ENCODE data around the gene ADCY1.
A peak's percentile ranks its signal among the peaks of the same experiment; 100 is the strongest.
"Not testable (repeated sequence)": the region's sequence is repeated elsewhere in the genome, so short reads cannot be mapped to it uniquely, and the experiment has no call there.

Gene ADCY1

DNA sequence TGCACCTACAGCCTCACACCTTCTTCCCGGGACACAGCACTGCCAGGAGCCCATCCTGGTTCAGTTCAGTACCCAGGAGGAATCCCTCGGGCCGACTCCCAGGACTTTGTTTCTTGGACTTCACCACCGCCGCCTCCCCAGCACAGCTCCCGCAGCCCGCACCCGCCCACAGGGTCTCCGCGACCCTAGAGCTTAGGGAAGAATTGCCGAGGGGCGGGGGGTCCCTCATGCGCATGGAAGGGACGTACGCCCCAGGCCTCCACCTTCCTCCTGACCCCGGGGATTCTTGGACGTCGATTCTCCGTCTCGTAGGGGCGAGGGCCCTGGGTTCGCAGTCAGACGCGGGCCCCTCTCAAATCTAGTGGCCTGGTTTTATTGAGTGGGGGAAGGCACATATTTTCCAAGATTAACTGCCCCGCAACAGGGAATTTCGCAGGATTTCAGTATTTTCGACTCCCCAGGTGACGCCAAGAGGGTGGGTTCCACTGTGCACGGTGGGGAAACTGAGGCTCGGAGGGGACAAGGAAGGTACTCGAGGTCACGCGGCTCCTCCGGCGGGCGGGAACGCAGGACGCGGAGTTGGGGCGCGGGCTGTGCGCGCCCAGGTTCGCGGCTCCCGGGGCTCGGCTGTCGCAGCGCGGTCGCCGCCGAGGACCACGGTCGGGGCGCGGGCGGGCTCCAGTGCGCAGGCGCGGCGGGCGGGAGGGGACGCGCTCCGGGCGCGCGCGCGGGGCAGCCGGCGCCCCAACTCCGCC lies at the start of gene ADCY1:
TSS of gene ADCY1 (plus strand) at position 708 of the 755 bp plus-strand sequence. CDS start 176 bp downstream, outside the sequence.
- no peak for DNase-seq (ENCODE audit: low read depth in 2 of 2)

DNA sequence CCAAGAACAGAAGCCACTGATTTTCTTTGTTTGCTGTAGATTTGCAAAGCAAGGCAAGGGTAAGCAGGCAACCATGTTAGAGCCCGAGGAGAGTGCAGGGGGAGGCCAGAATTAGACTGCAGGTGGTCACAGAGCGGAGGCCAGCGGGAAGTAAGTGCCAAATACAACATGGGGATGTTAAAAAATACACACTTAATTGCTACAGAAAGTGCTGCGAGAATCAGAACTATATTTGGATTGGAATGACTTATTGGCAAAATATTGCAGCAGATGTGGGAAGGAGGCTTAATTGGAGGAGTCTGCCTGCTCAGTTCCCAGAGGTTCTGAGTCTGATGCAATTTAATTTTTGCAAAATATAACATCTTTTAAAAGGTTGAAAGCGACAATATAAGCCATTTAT lies 49.7 kb upstream of the ADCY1 start:
- no peak for DNase-seq (ENCODE audit: low read depth in 2 of 2)

DNA sequence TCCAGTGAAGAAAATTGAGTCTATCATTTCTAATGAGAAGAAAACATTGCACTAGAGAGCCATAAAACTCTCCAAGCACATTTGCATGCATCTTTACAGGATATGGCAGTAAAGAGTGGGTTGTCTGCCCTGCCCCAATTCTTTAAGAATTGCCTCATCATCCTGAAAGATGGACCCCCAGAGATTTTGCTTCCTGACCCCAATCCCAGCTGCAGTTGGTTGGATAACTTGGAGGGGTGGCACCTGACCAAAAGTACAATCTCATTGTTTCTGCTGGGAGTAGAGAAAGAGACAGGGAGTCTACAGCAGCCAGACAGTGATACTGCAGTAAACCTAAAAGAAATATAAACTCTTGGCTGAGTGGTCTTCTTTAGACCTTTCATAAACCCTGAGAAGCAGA lies 49.1 kb upstream of the ADCY1 start:
- DNase-seq (ENCODE audit: low read depth in 2 of 2): no peak

DNA sequence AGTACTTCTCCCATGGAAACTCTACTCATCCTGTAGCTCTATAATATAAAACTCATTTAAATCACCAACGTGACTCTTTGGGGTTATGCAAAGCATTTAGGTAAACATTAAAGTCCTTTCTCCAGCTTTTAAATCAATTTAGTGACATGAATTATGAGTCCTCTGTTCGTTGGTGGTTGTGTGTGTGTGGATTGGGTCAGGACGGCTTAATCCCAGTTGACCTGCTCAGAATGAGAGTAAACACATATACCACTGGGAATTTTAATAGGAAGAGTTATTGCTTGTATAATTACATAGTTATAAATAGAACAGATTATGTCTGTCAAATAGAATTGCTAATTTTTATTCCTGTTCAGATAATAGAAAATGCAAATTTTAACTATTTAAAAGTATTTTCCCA lies 30.7 kb upstream of the ADCY1 start:
- DNase-seq (ENCODE audit: low read depth in 2 of 2): no peak

DNA sequence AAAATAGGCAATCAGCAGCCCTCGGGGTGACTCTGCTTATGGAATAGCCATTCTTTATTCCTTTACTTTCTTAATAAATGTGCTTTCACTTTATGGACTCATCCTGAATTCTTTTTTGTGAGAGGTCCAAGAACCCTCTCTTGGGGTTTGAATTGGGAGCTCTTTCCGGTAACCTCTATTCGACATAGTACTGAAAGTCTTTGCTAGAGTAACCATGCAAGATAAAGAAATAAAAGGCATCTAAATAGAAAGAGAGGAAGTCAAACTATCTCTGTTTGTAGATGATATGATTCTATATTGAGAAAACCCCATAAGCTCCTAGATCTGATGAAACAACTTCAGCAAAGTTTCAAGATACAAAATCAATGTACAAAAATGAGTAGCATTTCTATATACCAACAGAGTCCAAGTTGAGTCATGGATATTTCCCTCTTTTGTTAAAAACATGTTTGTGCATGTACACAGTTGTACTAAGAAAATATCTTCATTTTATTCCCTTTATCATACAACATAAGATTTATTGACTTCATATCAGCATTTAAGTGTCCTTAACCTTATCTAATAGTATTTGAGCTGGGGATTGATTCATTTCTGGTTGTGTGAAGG lies 29.0 kb upstream of the ADCY1 start:
- DNase-seq (ENCODE audit: low read depth in 2 of 2): not testable (repeated sequence)

DNA sequence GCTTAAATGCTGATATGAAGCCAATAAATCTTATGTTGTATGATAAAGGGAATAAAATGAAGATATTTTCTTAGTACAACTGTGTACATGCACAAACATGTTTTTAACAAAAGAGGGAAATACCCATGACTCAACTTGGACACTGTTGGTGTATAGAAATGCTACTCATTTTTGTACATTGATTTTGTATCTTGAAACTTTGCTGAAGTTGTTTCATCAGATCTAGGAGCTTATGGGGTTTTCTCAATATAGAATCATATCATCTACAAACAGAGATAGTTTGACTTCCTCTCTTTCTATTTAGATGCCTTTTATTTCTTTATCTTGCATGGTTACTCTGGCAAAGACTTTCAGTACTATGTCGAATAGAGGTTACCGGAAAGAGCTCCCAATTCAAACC lies 25.3 kb upstream of the ADCY1 start:
- DNase-seq (ENCODE audit: low read depth in 2 of 2): not testable (repeated sequence)

DNA sequence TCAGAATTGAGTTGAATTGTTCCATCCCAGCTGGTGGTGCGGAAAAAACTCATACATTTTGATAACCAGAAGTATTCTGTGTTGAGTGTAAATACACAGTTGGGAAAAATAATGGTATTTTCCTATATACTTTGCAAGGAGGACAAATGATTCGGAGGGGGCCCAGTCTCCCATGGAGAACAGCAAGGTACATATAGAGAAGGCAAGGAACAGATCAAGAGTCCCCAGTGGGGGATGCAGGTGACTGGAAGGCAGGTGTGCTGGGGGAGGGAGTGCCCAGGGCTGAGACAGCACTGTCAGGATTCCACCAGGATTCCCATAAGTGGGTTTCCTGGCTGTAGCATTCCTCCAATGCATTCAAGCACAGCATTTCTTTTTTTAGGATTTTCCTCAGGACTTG lies 10.8 kb upstream of the ADCY1 start:
- no peak for DNase-seq (ENCODE audit: low read depth in 2 of 2)

DNA sequence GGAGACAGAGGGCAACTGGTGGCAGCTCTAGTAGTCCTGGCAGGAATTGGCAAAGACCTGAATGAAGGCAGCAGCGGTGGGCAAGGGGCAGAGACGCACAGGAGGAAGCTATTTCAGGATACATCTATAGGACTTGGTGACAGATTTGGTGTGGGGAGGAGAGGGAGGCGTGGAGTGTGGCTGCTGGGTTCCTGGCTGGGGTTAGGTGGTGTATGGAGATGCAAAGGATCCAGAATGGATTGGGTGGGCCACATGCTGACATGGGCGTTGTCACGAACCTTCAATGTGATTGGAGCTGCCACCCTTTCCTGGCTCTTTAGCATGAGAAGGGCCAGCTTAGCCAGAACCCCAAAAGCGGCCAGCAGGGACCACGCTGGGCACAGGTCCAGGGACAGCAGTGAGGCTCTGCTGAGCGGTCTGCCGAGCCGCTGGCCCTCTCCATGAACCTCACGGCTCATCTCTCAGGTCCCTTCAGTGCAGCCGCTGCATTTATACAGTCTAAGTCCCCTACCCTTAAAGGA lies 10.2 kb upstream of the ADCY1 start:
- DNase-seq (ENCODE audit: low read depth in 2 of 2): no peak

DNA sequence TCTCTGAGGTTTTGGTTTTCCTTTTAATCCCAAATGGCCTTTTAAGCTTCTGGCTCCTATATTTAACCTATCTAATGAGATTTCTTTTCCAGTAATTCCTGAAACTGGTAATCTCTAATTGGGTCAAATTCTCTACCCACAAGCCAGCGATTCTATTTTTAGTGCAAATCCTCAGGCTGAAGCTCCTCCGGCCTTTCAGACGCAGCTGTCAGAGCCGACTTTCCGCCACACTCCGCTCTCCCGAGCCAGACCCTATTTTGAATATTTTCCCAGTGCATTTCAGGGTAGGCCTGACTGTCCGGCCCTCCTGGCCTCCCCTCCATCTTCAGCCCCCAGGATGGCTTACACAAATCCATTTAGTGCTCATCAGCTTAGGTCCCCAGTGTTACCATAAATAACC lies 9.7 kb upstream of the ADCY1 start:
- DNase-seq (ENCODE audit: low read depth in 2 of 2): no peak

DNA sequence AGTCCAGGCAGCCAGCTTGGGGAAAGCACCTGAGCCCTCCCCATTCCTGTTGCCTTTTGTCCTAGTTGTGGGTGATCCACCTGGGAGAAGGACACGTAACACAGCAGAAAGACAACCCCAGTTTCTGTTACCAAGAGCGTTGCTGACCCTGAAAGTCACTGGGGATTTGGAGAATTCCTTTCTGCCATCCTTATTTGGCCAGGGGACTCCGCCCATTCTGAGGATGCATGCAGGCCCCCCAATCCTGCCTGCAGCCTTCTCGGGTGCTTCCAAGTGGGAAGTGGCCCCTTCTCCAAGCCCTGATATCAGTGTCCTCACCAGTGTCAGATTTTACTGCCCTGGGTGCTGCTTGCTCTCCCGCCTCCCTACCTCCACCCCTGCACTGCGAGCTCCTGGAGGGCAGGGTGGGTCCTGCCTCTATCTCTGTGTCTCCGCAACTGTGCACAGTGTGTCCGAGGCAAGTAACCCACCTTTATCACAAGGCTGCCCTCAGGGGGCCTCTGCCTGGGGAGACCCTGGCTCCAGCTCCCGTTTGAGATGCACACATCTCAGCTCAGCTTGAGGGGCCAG lies 9.2 kb upstream of the ADCY1 start:
- no peak for DNase-seq (ENCODE audit: low read depth in 2 of 2)

DNA sequence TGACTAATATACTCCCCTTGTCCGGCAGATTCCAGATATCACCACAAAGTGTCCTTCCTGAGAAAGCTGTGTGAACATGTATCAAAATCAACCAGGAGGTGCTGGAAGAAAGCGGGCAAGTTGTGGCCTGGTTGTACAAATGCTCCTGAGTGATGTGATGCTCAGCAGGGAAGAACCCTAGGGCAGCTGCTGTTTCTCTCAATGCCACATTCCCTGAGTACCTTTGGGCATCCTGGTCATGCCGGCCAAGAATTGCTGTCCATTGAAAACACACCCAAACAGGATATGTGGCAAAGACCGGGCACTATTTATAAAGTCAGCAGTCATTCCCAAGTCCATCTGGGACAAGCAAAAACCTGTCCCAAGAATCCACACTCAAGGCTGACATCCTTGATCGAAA lies 7.8 kb upstream of the ADCY1 start:
- DNase-seq (ENCODE audit: low read depth in 2 of 2): no peak

DNA sequence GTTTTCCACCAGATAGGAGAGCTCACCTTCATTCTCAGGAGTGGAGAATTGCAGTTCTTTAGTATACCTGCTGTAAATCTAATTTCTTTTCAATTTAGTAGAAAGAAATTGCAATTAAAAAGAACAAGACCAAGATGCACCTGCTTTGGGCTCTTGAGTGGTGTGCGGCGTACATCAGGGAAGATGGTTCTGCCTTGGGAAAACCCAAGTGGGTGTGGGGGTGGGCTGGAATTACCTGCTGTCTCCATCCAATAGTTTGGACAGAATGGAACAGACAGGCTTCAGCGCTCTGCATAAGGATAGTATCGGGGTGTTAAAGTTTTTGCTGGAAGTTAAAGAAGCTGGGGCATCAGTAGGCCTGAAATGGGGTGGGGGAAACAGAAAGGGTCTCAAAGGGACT lies 7.2 kb upstream of the ADCY1 start:
- DNase-seq (ENCODE audit: low read depth in 2 of 2): no peak

DNA sequence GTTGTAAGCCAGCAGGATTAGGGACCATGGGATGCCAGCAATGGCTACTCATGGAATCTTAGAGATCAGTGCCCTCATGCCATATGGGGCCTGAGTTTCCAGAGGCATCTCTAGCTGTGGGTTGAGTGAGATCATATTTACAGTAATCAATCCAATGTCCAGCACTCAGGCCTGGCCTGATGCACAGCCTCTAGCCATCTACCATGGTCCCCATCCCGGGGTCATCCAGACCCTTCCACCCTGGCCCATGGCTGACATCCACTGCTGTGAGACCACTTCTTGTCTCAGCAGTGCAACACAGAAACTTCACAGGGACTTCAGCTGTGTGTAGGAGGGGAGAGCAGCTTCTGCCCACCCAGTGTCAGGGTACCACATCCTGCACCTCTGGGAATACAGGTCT lies 6.5 kb upstream of the ADCY1 start:
- no peak for DNase-seq (ENCODE audit: low read depth in 2 of 2)

DNA sequence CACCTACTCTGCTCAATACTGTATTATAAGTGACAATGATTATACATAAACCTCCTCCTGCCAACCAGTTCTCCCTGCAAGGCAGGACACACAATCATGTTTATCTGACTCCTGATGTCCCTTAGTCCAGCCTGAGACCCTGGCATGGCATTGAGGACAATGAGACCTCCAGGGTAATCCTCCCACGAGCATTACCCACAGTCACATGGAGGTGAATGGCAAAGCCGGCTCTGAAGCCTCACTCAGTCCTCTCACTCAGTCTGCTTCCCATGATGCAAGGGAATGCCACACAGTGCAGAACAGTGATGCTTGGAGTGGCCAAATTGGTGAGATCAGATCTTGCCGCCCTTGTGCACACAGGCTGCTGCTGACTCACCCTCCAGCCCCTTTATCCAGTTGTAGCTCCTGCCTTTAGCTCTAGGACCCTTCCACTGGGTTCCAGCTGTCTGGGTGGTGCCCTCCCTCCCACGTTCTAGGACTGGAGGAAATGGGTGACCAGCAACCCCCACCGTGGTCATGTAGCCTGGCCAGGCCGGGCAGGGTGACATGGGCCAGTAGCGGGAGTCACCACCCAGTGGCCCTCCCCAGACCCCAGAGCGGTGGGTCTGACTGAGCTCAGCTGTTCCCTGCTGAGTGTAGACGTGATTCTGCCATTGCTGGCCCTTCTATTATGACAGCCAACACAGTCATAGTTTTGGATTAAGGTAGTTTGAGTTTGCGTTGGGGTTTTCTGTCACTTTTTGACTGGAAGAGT lies 5.5 kb upstream of the ADCY1 start:
- DNase-seq (ENCODE audit: low read depth in 2 of 2): no peak

DNA sequence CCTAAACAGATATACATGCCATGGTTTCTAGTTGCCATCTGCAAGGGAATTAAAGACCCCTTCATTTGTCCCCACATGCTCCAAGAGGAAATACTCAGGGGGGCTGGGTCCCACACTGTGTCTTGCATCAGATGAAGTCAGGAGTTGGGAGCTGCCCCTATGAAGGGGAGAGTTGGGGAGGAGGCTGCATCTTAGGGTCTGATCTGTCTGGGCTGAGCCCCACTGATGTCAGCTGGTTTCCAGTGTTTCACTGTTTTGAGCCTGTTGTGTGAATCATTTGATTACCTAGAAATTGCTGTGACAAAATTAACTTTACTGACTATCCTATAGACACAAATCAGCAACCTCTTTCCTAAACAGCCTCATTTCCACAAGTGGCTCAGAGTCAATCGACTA lies 4.9 kb upstream of the ADCY1 start:
- no peak for DNase-seq (ENCODE audit: low read depth in 2 of 2)

DNA sequence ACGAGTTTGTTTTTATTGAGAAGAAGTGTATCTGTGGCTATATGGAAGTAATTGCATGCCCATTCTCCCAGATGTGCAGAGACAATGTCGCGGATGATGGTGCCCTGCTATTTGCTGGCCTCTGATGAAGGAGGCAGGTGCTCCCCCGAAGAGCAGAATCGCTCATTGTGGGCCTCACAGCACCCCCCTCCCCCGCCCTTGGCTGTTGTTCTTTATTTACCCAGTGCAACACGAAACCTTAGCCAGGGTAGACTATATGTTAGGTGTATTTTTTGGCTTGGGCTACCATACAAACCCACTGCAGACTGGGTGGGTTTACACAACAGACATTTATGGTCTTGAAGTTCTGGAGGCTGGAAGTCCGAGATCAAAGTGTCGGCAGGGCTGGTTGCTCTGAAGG lies 3.4 kb upstream of the ADCY1 start:
- no peak for DNase-seq (ENCODE audit: low read depth in 2 of 2)

DNA sequence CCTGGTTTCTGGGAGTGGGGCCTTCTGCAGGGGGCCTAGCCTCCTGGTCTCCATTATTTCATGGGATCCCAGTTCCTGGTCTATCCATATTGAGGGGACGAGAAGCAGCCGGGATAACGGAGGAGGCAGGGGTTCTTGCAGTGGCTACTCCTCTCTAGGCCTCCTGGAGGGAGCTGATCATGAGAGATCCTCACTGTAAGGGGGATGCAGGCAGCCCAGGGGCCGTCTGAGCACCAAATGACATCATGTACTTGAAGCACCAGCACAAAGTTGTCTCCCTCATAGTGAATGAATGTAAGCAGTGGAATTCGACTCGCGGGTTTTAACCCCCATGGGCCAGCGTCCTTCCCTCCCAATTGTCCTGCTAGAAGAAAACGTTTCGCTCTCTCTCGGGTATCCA lies 964 bp upstream of the ADCY1 start:
- DNase-seq (ENCODE audit: low read depth in 2 of 2): no peak

DNA sequence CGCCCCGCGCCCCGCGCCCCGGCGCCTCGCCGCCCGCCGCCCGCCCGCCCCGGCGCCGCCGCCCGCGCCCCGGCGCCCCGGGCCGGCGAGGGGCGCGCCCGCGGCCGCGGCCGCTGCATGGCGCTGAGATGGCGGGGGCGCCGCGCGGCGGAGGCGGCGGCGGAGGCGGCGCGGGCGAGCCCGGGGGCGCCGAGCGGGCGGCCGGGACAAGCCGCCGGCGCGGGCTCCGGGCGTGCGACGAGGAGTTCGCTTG lies 174 bp downstream of the ADCY1 start:
- DNase-seq (ENCODE audit: low read depth in 2 of 2): peak; percentile 3 to 8

DNA sequence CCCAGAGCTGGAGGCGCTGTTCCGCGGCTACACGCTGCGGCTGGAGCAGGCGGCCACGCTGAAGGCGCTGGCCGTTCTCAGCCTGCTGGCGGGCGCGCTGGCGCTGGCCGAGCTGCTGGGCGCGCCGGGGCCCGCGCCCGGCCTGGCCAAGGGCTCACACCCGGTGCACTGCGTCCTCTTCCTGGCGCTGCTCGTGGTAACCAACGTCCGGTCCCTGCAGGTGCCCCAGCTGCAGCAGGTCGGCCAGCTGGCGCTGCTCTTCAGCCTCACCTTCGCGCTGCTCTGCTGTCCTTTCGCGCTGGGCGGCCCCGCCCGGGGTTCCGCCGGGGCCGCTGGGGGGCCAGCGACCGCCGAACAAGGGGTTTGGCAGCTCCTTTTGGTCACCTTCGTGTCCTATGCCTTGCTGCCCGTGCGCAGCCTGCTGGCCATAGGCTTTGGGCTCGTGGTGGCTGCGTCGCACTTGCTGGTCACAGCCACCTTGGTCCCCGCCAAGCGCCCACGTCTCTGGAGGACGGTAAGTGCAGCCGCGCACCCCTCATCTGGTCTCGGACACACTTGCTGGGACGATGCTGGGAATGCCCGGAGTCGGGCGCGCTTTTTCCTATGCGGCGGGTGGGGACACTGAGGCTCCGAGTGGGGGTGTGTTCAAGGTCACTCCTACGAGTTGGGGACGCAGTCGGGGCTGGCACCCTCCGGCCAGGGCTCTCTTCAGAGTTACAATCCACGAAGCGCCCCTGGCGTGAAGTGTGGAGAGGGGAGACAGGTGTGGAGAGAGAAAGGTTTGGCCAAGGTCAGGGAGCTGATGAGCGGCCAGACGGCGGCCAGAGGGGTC lies 717 bp downstream of the ADCY1 start:
- DNase-seq (ENCODE audit: low read depth in 2 of 2): no peak

DNA sequence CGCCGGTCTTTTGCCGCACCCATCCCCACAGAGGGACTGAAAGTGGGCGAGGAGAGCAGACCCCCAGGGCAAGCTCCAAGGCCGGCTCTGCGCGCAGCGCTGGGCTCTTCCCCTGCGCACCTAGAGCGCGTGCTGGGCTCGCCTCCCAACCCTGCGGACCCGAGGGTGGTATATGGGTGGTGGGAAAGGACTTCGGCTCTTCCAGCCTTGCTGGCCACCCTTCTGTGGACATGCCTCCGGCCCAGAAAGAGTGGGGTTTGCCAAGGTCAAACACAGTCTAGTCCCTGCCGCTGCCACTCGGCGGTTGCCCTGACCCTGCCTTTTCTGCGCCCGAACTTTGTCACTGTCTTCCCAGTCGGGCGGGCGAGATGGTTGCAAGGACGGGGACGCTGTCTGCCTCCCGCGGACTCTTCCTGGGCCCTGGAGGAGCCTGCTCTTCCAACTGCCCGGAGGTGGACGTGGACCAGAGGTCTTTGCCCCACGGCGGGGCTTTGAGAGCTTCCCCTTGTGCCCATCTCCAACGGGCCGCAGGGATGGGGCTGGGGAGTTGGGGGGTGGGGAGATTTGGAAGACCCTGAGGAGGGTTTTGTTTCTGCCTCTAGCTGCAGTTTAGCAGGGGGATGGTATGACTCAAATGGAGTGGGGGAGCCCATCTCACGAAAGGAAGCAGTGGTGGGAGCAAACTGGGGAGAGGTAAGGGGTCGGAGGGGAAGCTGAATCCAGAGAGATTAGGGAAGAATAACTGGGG lies 1.5 kb downstream of the ADCY1 start:
- DNase-seq (ENCODE audit: low read depth in 2 of 2): no peak

All from fibroblast of skin of left biceps (primary cell).